Spinal cord (tissue), 10 donors: Measurements from ENCODE around the gene FOXP4. TPM values are rescaled to one million over a fixed set of nuclear protein-coding genes. Genes with fewer than 3 reads are reported as not detected.

Source experiments
- DNase-seq, 6 donors: peaks; one replicate each; pipeline versions ENCODE4 v3.0.0 to v3.0.0-alpha.2; 2013 to 2015; ENCODE audit warnings: low spot score in 6 of 6, low read depth in 4 of 6
- H3K27ac ChIP-seq: one replicate; pipeline ENCODE4 v1.5.1; 2013; ENCODE audit warnings: low read depth, low read length, control low read depth
- H3K27me3 ChIP-seq: one replicate; pipeline ENCODE4 v1.6.1; 2013; ENCODE audit warnings: low read length; ENCODE audit not compliant: control insufficient read depth, insufficient read depth
- H3K36me3 ChIP-seq: one replicate; pipeline ENCODE4 v1.6.1; 2013; ENCODE audit warnings: low read length; ENCODE audit not compliant: control insufficient read depth, insufficient read depth
- H3K4me1 ChIP-seq: one replicate; pipeline ENCODE4 v1.6.1; 2013; ENCODE audit warnings: low read length; ENCODE audit not compliant: control insufficient read depth, insufficient read depth
- H3K4me3 ChIP-seq: one replicate; pipeline ENCODE4 v1.5.1; 2013; ENCODE audit warnings: low read depth, low read length, control low read depth
- H3K9me3 ChIP-seq: one replicate; pipeline ENCODE4 v1.6.1; 2013; ENCODE audit warnings: low read length; ENCODE audit not compliant: control insufficient read depth, insufficient read depth
- WGBS: methylation state at CpG from one replicate; pipeline ENCODE4 v1.1.5; 2013; ENCODE audit warnings: missing lambda C conversion rate; ENCODE audit not compliant: insufficient coverage; 5-methylcytosine and 5-hydroxymethylcytosine counted together
- polyA plus RNA-seq, 2 donors: library from polyadenylated mRNA; unstranded; fragments of 120-200 nt; gene quantifications; one replicate each; pipeline ENCODE4 v1.2.1, GENCODE V29; 2013; ENCODE audit not compliant: insufficient read length in 2 of 2
- total RNA-seq, 2 donors: library from RNA; depleted of rRNA in 1 of 2; stranded (reverse); fragments of 120-200 nt in 1 of 2; fragments of >200 nt in 1 of 2; gene quantifications; one replicate each; pipeline versions ENCODE4 v1.2.3 to v1.2.4, GENCODE V29; 2013 to 2014
- donor health status: healthy.

Gene FOXP4
- total and polyA plus RNA-seq, 4 donors = 3.5 to 27.8 (median 12.0) TPM

- Histone ChIP-seq H3K4me3 (no peak overlapping the region), H3K27me3 (peaks cover under 1% of the 10 kb centered on the region), H3K27ac (no peak overlapping the region), H3K4me1 (peaks cover 61% of the 10 kb centered on the region), H3K9me3 (no peaks in the 10 kb centered on the region), H3K36me3 (peaks cover 52% of the 10 kb centered on the region)
- 63% methylated on average over 2 of the region's 4 CpGs for WGBS
- DNase-seq = peak in 2 of 6 donors; percentile 61 to 62
Observed at GRCh38 chr6:41589223-41589622, 43.0 kb downstream of the FOXP4 start.

DNA sequence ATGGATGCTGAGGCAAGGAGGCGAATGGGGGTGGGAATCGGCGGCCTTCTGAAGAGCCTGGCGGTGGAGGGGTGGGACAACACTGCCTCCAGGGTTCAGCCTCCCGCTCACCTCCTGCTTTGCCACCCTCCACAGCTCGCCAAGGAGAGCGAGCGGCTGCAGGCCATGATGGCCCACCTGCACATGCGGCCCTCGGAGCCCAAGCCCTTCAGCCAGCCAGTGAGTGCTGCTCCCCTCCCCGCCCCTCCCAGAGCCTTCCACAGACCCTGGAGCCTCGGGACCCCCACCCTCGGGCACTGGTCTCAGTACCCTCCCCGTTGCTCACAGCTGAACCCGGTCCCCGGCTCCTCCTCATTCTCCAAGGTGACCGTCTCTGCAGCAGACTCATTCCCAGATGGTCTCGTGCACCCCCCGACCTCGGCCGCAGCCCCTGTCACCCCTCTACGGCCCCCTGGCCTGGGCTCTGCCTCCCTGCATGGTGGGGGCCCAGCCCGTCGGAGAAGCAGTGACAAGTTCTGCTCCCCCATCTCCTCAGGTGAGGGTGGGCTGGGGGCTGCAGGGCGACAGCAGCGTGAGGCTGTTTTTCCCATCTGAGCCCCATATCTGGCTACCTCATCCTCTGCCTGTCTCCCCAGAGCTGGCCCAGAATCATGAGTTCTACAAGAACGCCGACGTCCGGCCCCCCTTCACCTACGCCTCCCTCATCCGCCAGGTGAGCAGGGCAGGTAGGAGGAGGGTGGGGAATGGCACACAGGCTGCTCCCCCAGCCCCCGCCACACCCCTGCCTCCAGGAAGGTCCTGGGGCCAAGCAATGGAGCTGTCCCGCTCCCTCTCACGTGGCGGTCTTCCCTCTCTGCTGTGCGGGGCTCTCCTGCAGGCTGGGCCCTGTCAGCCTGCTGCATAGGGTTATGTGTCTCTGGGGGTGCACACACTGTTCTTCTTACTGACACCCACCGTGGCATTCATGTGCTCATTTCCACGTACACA is 43.7 kb downstream of the FOXP4 start:
- no peak for DNase-seq
- Histone ChIP-seq H3K4me3 (no peak overlapping the region), H3K4me1 (peaks cover 61% of the 10 kb centered on the region), H3K9me3 (no peaks in the 10 kb centered on the region), H3K27ac (no peak overlapping the region), H3K36me3 (peaks cover 51% of the 10 kb centered on the region), H3K27me3 (no peaks in the 10 kb centered on the region)
- WGBS = 89% methylated on average over 24 of the region's 39 CpGs

DNA sequence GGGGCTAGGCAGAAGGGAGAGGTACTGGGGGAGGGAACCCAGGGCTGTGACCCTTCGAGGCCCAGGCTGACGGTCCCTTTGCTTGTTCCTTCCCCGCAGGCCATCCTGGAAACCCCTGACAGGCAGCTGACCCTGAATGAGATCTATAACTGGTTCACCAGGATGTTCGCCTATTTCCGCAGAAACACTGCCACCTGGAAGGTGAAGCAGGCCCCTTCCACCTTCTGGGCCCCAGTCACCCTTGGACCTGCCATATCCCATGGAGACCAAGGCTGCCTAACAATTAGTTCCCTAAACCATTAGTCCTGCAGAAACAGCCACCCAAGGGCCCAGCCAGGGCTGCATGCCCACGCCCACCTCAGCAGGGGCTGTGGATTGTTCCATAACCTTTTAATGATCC is 44.9 kb downstream of the FOXP4 start:
- WGBS = 92% methylated on average over 6 of the region's 6 CpGs
- peaks cover 53% of the 10 kb centered on the region for H3K36me3 ChIP-seq

DNA sequence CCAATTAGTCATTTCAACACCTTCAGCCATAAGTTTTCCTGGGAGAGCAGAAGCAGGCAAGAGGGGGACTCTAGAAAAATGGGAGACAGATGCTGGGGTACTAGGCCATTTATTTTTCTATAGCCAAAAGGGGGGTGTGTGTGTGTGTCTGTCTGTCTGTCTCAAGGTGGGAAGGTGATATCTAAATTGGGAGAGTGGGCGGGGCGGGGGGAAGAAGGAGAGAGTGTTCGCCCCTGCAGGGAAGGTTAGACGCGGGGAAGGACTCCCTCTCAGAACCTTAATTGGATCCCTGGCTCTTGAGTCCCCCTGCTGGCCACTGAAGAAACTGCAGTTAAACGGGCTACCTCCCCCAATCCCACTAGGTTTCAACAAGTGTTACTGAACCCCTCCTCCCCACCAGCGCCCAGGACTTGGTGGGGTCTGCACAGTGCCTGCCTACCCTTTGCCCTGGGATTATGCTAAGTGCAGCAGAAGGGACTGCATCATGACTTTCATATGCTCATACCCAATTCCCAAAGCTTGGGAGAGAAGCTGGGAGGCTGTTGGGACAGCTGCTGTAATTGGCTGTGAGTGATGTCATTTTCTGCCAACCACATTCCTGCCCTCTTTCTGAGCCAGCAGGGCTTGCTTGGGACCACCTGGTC is 45.8 kb downstream of the FOXP4 start:
- Histone ChIP-seq H3K4me1 (peaks cover 46% of the 10 kb centered on the region), H3K36me3 (peaks cover 55% of the 10 kb centered on the region), H3K4me3 (no peak overlapping the region), H3K9me3 (no peaks in the 10 kb centered on the region), H3K27me3 (peaks cover 2% of the 10 kb centered on the region), H3K27ac (no peak overlapping the region)
- WGBS = 0% methylated on average over 2 of the region's 7 CpGs
- DNase-seq = peak in 5 of 6 donors; percentile 55 to 93 (median 67)

More for the DNA sequence above, 44.9 kb downstream of the FOXP4 start:
- no peak overlapping the region for H3K4me3 ChIP-seq
- peaks cover 54% of the 10 kb centered on the region for H3K4me1 ChIP-seq
- no peak for DNase-seq
- H3K9me3 ChIP-seq = no peaks in the 10 kb centered on the region
- no peaks in the 10 kb centered on the region for H3K27me3 ChIP-seq
- no peak overlapping the region for H3K27ac ChIP-seq

DNA sequence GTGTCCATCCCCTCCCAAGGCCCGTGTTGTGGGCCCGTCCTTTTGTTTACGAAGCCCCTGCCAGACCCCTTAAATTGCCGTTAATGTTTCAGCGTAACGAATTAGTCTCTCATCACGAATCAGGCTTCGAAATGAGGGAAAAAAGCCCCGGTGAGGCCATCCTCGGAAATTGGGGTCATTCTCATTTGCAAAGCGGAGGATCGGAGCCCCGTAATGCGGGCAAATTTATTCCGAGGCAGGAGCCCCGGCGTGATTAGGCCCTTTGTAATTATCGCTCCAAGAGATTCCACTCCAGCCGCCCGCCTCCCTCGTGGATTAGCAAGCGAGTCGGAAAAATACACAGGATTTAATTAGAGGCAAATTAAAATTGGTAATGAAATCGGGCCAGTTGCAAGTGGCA is 47.2 kb downstream of the FOXP4 start:
- peaks cover 62% of the 10 kb centered on the region for H3K36me3 ChIP-seq
- H3K27me3 ChIP-seq = peaks cover 5% of the 10 kb centered on the region
- WGBS = 45% methylated on average over 24 of the region's 24 CpGs
- H3K4me3 ChIP-seq = no peak overlapping the region
- H3K4me1 ChIP-seq = peaks cover 31% of the 10 kb centered on the region
- no peaks in the 10 kb centered on the region for H3K9me3 ChIP-seq
- peak in 3 of 6 donors; percentile 38 to 92 (median 69) for DNase-seq
- H3K27ac ChIP-seq = no peak overlapping the region

- Histone ChIP-seq H3K36me3 (peaks cover 66% of the 10 kb centered on the region), H3K4me1 (peaks cover 27% of the 10 kb centered on the region), H3K4me3 (no peak overlapping the region), H3K27me3 (peaks cover 5% of the 10 kb centered on the region), H3K27ac (no peak overlapping the region), H3K9me3 (no peaks in the 10 kb centered on the region)
- DNase-seq = no peak
- 73% methylated on average over 9 of the region's 11 CpGs for WGBS
Observed at GRCh38 chr6:41593839-41594238, 47.7 kb downstream of the FOXP4 start.

GRCh38 chr6:41594326-41594725 is 48.1 kb downstream of the FOXP4 start:
- Histone ChIP-seq H3K9me3 (no peaks in the 10 kb centered on the region), H3K36me3 (peaks cover 67% of the 10 kb centered on the region), H3K4me1 (peaks cover 22% of the 10 kb centered on the region), H3K27me3 (peaks cover 5% of the 10 kb centered on the region), H3K27ac (no peak overlapping the region), H3K4me3 (no peak overlapping the region)
- 69% methylated on average over 4 of the region's 5 CpGs for WGBS
- no peak for DNase-seq

- Histone ChIP-seq H3K36me3 (peaks cover 67% of the 10 kb centered on the region), H3K4me1 (peaks cover 18% of the 10 kb centered on the region), H3K27ac (no peak overlapping the region), H3K27me3 (peaks cover 5% of the 10 kb centered on the region), H3K4me3 (no peak overlapping the region), H3K9me3 (no peaks in the 10 kb centered on the region)
- no peak for DNase-seq
- whole genome bisulfite sequencing = 92% methylated on average over 9 of the region's 15 CpGs
Observed at GRCh38 chr6:41594766-41595165, 48.6 kb downstream of the FOXP4 start.

- no peaks in the 10 kb centered on the region for H3K9me3 ChIP-seq
- peaks cover 21% of the 10 kb centered on the region for H3K4me1 ChIP-seq
- no peak for DNase-seq
- 69% methylated on average over 4 of the region's 6 CpGs for WGBS
- peaks cover 5% of the 10 kb centered on the region for H3K27me3 ChIP-seq
- H3K4me3 ChIP-seq = no peak overlapping the region
- H3K36me3 ChIP-seq = peaks cover 67% of the 10 kb centered on the region
- no peak overlapping the region for H3K27ac ChIP-seq
Observed at GRCh38 chr6:41595166-41595565, 49.0 kb downstream of the FOXP4 start.
